Body of pancreas (tissue), 4 donors: ENCODE measurements around the gene DLST.

Experiments used
- POLR2A ChIP-seq, 3 donors: fragments of 450-650 bp; IDR thresholded peaks; one replicate each; pipeline ENCODE4 v1.6.1; 2016; ENCODE audit warnings: antibody characterized with exemption in 3 of 3, mild to moderate bottlenecking in 2 of 3
- TF ChIP-seq, protein P1 (sequence below), 7 experiments: fragments of 450-650 bp in 4 of 7; fragments of 200-600 bp in 3 of 7; sonication (generic) in 3 of 7; IDR thresholded peaks; one replicate each; pipeline ENCODE4 v1.5.1; 2016 to 2019; ENCODE audit warnings: antibody characterized with exemption in 7 of 7

DNA sequence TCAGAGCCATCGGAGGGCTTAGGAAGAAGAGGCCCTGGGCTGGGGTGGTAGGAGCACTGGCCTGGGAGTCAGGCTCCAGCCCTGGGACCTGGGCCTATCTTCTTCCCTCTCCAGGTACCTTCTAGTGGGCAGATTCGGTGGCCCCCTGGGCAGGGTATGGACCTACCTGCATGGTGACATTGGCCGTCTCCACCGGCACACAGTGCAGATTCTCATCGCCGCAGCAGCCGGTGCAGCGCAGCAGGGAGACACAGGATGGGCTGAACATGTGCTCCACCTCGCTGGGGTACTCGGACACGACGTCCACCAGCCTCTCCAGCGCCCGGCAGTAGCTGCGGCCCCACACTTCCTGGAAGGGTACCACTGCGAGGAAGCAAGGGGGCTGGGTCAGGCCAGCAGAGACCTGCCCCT is 67.5 kb downstream of the DLST start:
- TF ChIP-seq, protein P1, sequence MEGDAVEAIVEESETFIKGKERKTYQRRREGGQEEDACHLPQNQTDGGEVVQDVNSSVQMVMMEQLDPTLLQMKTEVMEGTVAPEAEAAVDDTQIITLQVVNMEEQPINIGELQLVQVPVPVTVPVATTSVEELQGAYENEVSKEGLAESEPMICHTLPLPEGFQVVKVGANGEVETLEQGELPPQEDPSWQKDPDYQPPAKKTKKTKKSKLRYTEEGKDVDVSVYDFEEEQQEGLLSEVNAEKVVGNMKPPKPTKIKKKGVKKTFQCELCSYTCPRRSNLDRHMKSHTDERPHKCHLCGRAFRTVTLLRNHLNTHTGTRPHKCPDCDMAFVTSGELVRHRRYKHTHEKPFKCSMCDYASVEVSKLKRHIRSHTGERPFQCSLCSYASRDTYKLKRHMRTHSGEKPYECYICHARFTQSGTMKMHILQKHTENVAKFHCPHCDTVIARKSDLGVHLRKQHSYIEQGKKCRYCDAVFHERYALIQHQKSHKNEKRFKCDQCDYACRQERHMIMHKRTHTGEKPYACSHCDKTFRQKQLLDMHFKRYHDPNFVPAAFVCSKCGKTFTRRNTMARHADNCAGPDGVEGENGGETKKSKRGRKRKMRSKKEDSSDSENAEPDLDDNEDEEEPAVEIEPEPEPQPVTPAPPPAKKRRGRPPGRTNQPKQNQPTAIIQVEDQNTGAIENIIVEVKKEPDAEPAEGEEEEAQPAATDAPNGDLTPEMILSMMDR (IDR thresholded peaks at IDR 0.05), result no peak
- TF ChIP-seq POLR2A (IDR thresholded peaks at IDR 0.05), result no peak
